COLO668 (cell line): ENCODE data around the gene ERC2.

ENCODE experiments used
- DNase-seq: peaks from one replicate; lab custom pipeline; 2025; ENCODE audit not compliant: unreplicated experiment; lab: John Stamatoyannopoulos, UW

ERC2 gene

DNA sequence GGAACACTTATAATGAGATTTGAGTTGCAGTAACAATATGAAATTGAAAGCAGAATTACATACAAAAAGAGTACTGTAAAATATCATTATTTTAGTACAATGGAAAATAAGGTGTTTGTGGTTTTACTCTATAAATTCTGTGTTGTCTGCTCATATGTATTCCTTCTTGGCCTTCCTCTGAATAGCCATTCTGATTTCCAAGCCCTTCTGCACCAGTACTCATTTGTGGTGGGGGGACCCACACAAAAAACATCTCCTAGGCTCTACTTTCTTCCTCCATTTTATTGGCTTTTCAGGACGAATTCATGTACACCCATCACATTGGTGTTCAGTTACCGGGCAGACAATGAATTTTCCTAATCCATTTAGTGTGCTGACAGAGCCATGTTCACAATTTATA lies 338.2 kb downstream of the ERC2 start:
- DNase-seq: no peak

DNA sequence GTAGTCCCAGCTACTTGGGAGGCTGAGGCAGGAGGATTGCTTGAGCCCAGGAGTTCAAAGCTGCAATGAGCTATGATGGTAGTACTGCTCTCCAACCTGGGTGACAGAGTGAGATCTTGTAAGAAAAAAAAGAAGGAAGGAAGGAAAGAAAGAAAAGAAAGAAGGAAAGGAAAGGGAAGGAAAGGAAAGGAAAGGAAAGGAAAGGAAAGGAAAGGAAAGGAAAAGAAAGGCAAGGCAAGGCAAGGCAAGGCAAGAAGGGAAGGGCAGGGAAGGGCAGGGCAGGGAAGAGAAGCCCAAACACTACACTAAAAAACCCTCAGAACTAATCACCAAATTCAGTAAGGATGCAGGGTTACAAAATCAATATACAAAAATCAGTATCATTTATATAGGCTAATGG lies 341.6 kb downstream of the ERC2 start:
- DNase-seq: no peak

DNA sequence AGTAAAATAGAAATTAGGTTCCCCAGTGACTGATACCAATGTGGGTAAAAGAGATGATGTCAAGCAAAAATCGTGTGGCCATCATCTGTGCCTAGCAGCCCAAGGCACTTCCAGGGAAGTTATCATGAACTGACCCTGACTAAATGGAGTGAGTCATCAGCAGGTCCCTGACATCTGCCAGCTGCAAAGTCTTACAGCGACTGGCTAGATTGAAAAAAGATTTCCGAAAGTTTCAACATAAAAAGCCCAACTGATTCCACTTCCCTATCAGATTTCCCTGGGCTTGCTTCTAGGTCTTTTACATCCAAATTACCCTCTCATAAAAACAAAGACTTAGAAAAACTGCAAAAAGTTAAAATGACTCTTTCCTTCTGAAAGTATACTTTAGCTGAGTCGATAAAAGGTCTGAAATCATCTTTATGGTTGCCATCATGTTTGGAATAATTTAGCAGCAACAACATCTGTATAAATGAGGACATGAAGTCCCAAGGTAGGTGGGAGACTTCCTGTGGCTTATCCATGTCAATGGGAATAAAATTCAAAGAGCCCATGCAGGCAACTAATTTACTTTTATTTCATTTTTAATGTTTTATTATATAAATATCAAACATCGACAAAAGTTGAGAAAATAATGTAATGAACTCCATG lies 342.8 kb downstream of the ERC2 start:
- no peak for DNase-seq

DNA sequence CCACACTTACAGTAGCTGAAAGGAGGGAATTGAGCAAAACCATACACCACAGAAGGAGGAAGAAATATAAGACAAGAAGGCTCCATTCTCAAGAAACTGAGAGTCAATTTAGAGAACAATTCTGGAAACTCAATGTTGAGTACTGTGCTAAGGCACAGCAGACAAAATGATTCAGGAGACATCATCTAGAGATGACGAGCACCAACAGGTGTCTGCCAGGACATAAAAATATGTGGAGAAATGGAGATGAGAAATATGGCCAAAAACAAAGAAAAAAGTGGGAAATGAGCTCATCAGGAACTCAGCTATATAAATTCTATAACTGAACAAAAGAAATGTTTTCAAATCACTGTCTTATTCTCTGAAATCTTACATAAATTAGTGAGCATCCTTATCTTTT lies 343.7 kb downstream of the ERC2 start:
- DNase-seq: no peak

DNA sequence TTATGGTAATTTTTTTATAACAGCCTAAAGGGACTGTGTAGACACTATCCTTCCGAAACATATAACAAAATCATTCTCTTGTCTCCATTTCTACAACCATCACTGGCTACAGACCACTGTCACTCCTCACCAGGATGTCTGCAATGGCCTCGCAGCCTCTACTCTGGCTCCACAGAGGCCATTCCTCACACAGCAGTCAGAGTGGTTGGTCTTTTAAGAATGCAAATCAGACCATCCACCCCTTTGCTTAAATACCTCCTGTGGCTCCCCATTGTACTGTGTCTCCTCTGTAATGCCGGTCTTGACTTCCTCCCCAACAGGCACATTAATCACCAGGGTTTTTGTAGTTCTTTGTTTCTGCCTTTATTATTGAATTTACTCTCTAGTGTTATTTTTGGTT lies 344.8 kb downstream of the ERC2 start:
- no peak for DNase-seq

DNA sequence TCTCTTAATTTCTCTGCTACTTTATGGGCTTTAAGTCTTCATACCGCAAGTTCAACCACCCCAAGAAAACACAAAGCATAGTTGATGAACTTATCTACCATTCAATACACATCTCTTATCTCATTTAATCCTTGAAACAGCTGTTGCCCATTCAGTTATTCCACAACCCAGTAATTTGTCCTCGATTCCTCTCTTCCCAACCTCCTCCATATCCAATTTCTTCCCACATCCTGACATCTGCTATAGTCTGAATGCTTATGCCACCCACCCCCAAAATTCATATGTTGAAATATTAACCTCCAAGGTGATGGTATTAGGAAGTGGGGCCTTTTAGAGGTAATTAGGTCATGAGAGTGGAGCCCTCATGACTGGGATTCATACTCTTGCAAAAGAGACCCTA lies 345.4 kb downstream of the ERC2 start:
- no peak for DNase-seq

DNA sequence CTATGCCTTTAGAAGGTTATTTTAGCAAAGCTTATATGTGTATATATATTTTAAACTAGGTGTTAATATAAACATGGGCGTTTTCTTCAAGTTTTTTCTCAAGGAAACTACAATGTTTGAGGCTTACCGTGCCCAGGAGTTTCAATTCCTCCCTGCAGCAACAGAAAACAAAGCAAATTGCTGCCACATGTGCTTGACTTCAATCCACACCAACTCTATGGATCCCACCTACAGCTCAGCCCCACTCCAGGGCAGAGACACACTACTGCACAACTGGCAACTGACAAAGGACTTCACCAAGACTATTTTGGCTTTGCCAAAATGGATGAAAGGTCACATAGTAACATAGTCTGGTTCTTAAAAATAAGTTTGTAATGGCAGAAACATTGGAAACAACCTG lies 346.6 kb downstream of the ERC2 start:
- DNase-seq: no peak

DNA sequence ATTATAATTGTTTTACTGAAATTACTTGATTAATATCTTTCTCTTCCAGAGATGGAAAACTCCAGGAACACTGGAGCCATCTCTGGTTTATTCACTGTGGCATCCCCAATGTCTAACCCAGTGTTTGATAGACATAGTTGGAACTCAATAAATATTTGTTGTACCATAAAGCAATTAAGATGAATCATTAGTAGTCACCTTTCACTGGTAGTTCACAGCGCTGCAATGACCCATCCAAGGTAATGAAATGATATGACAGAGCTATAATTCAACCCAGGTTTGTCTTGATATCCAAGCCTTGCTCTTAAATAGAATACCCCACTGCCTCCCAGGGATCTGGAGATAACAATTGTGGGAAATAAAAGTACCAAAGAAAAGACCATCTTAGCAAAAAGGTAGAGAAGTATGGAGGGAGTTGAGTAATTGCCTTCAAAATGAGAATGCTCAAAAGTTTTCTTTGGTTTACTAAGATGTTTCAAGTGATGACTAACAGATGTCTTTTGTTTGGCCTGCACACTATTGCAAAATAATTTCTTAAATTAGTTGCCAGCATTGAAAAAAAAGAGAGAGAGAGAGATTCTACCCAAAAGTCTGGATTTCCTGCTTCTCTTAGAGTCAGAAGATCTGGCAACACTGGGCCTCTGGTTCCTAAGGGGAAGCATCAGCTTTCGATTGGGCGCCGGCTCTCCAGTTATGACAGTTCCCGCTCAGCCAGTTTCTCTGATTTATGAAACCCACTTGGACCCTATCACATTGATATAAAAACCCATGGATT lies 348.5 kb downstream of the ERC2 start:
- no peak for DNase-seq

DNA sequence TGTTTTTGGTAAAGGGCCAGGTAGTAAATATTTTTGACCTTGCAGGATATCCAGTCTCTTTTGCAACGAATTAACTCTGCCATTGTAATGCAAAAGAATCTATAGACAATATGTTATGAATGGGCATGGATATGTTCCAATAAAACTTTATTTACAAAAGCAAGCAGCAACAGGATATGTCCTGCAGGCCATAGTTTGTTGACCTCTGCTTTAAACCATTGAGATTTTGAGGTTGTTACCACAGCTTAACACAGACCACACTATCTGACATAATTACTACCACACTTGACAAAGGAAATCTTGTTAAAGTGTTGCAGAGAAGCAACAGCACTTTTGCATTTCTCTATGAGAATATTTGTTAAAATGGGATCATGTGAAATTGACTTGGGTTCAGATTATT lies 349.3 kb downstream of the ERC2 start:
- no peak for DNase-seq

DNA sequence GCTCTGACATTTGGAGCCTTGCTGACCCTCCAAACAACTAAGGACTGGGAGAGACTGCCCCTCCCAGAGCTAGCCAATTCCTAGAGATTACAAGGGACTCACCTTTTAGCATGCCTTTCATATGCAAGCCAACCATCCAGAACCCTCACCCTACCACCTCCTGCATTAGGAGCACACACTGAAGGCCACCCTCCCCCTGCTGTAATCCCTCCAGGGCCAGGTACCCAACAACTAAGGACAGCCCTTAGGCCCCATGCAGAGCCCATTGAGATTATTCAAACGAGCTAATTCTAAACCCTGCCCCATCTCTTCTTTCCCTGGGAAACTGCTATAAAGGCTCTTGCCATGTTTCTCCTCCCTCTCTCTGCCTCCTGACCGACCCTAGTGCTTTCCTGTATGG lies 352.6 kb downstream of the ERC2 start:
- no peak for DNase-seq

DNA sequence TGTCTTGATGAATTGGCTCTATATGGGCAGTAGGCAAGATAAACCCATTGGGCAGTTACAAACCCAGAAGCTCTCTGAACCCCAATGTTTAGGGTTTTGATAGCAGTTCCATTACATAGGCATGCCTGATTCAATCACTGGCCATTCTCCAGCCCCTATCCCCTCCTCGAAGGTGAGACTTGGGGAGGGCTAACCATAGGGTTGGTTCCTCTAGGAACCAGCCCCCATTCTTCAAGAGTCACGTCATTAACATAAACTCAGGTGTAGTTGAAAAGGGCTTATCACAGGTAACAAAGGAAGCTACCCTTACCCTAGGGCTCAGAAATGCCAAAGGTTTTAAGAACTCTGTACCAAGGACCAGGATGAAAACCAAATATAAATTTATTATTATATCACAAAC lies 353.1 kb downstream of the ERC2 start:
- DNase-seq: no peak

DNA sequence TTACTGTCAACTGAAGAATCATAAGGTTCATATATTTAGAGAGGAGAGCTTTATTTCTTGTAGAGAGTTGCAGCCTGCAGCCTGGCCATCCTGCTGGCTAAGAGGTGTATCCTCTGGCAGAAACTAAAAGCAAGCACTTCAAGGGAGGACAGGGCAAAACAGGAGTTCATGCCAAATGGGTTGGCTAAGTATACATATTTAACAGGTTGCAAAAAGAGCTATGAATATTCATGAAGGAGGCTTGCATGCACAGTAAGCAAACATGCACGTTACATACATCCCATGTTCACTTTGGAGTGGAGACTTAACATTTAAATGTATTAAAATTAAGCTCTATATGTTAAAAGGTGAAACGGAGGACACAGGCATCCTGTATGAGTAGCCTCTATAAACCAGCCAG lies 354.4 kb downstream of the ERC2 start:
- DNase-seq: no peak

DNA sequence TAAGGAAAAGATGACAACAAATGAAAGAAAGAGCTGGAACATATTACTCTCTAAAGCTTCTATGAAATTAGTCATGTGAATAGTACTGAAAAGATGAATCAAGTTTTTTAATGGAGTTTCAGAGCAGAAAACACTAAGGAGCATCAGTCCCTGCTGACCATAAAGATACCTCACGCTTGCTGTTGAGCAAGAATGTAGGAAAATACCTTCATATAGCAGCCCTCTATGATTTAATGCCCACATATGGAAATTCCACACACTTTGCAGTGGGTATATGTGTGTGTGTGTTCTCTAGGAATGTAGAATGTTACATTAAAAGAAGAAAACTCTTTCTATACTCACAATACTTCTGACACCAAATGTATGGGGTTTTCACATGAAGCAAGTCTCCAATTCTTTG lies 355.0 kb downstream of the ERC2 start:
- DNase-seq: no peak

DNA sequence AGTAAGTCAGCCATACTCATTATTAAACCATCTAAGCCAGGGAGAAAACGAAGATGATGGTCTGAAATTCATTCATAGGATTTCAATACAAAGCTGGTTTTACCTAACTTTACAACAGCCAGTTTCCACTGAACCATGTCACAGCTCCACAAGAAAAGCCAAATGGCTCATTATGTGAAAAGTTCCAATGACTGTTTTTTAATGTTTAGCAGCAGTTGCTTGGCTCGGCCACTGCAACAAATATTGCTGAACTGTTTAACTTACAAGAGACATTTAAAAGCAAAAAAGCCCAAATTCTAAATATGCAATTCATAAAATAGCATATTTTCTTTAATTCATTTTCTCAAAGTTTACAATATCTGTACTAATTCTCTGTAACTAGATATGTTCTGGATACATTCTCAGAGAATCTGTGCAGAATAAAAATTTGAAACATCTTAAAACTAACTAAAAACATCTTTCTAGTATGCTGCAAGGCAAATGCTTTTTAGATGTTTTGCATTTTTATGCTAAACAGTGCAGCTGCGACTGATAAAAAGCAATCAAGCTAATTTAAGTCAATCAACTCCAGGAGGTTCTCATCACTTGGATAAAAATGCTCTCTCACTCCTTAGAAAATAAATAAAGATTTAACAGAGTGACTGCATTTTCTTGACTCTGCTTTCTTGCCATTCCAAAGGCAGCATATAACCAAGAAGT lies 356.5 kb downstream of the ERC2 start:
- DNase-seq: no peak

DNA sequence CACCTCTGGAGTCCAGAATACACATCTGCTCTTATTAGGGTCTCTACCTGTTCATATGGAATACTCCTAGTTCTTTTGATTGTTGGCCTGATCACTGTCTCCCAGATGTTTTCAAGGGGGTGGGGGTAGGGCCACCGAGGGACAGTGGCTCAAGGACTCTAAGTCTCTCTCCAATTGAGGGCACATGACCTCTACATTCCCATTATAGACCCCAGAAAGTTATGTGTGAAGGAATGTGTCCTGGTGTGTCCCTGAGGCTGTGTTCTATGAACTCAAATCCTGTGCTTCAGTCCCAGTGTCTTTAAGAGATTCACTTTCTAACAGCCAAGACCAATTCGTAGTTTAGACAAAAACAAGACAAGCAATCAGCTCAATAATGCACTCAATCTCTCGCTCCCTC lies 357.4 kb downstream of the ERC2 start:
- DNase-seq: no peak

DNA sequence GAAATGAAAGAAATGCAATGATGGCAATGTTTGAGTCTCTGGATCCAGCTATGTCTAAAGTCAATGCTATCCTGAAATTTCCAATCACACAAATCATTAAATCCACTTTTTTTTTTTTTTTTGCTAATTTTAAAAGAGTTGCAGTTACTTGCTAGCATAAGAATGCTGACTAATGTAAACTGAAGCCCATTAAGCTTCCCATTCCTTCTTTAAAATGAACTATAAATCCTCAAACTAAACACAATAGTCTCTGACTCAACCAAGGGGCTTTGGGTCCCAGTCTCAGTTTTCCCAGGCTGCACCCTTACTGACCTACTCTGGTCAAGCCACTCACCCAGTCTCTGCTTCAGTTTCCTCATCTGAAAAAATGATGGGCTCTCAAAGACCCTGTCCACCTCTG lies 361.1 kb downstream of the ERC2 start:
- no peak for DNase-seq

DNA sequence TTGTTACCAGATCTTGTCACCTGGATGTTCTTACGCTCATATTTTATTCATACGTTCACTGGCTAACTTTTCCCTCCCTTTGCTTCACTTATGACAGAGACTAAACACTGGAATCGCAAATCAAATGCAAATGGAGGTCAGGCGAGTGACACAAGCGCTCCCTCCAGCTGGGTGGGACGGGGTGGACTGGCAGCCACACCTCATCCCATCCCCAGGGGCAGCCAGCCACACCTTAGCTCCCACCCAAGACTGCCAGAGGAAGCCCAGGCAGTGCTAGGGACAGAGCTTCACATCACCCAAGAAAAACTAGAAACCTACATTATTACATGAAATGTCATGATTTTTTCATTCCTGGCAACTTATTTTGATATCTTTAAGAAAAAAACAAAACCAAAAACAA lies 366.2 kb downstream of the ERC2 start:
- no peak for DNase-seq

DNA sequence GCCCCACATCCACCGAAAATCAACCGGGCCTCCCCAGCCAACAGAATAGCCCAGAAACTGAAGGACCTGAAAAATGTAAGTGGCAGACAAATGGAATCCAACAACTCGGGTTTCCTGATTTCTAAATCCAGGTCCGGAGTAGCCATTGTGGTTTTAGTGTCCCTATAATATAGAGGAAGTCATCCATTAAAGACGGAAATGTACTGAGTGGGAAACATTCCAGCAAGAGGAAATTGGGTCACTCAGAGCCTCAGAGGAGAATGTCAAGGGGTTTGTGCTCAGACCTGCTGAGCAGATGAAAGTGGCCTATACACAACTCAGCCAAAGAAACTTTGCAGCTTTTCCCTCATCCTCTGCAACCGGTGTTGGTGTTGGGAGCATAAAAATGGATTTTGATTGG lies 366.7 kb downstream of the ERC2 start:
- DNase-seq: no peak

DNA sequence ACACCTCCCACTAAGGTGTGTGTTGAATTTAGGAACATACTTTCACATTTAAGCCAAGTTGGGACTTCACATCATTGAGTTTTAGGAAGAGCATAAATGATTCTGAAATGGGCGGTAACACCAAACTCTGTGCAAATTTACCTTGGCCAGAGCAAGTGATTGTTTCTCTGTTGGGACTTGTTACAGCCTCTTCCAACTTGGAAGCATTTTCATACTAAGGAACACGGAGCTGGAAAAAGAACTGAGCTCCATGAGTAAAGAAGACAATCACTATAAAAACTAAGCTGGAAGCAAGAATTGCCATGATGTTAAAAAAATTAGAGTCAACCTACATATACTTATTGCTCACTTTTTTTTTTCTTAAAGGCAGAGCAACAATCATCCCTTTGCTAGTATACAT lies 371.3 kb downstream of the ERC2 start:
- DNase-seq: no peak

DNA sequence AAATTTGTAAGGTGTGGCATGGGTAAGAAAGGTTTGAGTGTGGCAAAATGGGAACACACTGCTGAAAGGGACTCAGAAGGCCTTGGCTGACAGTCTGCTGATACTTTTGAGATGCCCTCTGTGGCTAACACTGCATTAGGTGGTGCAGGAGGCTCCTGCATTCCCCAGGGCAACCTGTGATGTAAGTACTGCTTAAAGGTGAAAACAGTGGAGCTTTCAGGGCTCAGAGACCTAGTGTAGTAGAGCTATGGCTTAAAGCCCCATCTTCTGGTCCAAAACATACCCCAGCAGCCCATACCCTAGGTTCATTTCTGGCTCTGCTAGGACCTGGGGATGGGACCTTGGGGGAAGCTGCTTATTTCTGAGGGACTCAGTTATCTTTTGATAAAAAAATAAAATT lies 374.1 kb downstream of the ERC2 start:
- no peak for DNase-seq

DNA sequence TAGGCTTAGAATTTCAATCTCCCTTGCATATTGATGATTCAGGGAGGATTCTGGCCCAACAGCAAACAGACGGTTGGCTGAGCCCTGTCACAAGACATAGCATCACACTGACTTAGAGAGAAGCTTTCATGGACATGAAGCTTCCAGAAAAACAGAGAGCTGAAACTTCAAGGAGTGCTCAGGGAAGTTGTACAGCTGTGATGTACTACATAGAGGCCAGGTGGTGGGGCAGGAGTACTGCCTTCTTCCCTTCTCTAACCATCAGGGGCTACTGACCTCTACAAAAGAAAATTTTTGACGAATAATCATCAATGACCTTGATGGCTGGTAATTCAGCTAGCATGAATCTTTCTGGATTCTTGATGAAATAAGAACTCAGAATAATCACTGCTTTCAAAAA lies 378.5 kb downstream of the ERC2 start:
- no peak for DNase-seq

DNA sequence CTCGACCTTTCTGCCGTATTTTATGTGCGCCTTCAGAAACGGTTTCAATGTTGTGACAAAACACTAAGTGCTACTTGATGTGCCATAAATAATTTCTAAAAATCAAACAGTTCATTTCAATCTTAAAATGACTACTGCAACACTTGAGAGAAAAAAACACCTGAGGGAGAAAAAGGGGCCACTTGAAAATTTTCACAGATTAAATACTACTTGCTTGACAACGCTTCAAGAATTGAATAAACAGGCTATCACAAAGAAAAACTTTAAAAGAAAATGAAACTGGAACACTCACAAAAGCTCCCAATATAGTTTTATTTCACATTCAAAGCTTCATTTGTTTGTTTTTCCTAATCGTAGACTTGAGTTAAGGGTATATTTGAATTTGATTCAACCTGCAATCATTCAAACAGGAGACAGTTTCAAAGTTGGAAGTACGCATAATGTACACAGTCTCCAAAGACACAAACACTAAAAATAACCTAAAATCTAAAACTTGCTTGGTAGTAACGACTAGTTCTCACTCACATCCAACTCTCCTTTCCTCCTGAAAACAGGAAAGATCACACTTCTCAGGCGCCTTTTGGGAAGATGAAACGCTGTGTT lies 380.7 kb downstream of the ERC2 start:
- DNase-seq: no peak
